MM.1S (cell line): Measurements from ENCODE around the gene FBXW7.

Experiments
- DNase-seq: peaks from one replicate; pipeline ENCODE4 v3.0.0-alpha.2; 2015
- H2AFZ ChIP-seq: fragments of 300-600 bp; sonication (generic); 2 replicates; pipeline ENCODE4 v1.6.0; 2016; ENCODE audit warnings: antibody characterized with exemption, low read length
- H3F3A ChIP-seq: fragments of 300-600 bp; sonication (generic); 2 replicates; pipeline ENCODE4 v1.6.1; 2016; ENCODE audit warnings: mild to moderate bottlenecking, antibody characterized with exemption, low read length, moderate library complexity, mixed read lengths; ENCODE audit not compliant: insufficient read depth
- H3K27ac ChIP-seq: fragments of 300-600 bp; sonication (generic); 2 replicates; pipeline ENCODE4 v1.5.1; 2016; ENCODE audit warnings: mild to moderate bottlenecking, low read length
- H3K27me3 ChIP-seq: fragments of 300-600 bp; sonication (generic); replicated peaks from 2 replicates; pipeline ENCODE4 v1.6.0; 2016; ENCODE audit warnings: low read length; ENCODE audit not compliant: insufficient read depth
- H3K36me3 ChIP-seq: fragments of 300-600 bp; sonication (generic); replicated peaks from 2 replicates; pipeline ENCODE4 v1.6.1; 2016; ENCODE audit warnings: mild to moderate bottlenecking, low read length, mixed read lengths; ENCODE audit not compliant: insufficient read depth
- H3K4me1 ChIP-seq: fragments of 300-600 bp; sonication (generic); 2 replicates; pipeline ENCODE4 v1.6.1; 2016; ENCODE audit warnings: low read length, mixed read lengths
- H3K4me2 ChIP-seq: fragments of 300-600 bp; sonication (generic); 2 replicates; pipeline ENCODE4 v1.6.0; 2016; ENCODE audit warnings: low read depth, low read length
- H3K4me3 ChIP-seq: fragments of 300-600 bp; sonication (generic); 2 replicates; pipeline ENCODE4 v1.5.1; 2016; ENCODE audit warnings: low read length, mixed read lengths
- H3K79me2 ChIP-seq: fragments of 300-600 bp; sonication (generic); 2 replicates; pipeline ENCODE4 v1.6.1; 2016; ENCODE audit warnings: mixed run types, low read length, mixed read lengths
- H3K9ac ChIP-seq: fragments of 300-600 bp; sonication (generic); 2 replicates; pipeline ENCODE4 v1.6.1; 2016; ENCODE audit warnings: low read length, mixed read lengths
- H3K9me2 ChIP-seq: fragments of 300-600 bp; sonication (generic); replicated peaks from 2 replicates; pipeline ENCODE4 v1.6.1; 2016; ENCODE audit warnings: mild to moderate bottlenecking, low read length, mixed read lengths; ENCODE audit not compliant: insufficient read depth
- H3K9me3 ChIP-seq: fragments of 300-600 bp; sonication (generic); replicated peaks from 2 replicates; pipeline ENCODE4 v1.6.1; 2016; ENCODE audit warnings: mild to moderate bottlenecking, low read length, mixed read lengths; ENCODE audit not compliant: insufficient read depth
- H4K20me1 ChIP-seq: fragments of 300-600 bp; sonication (generic); 2 replicates; pipeline ENCODE4 v1.6.1; 2016; ENCODE audit warnings: mild to moderate bottlenecking, low read length, moderate library complexity, mixed read lengths; ENCODE audit not compliant: insufficient read depth
- EZH2 ChIP-seq: fragments of 300-600 bp; sonication (generic); optimal IDR thresholded peaks from 2 replicates; pipeline ENCODE3; 2017; ENCODE audit warnings: low read depth, mild to moderate bottlenecking, antibody characterized with exemption, low read length, mixed read lengths
- EZH2phosphoT487 ChIP-seq: fragments of 300-600 bp; sonication (generic); IDR thresholded peaks from 2 replicates; pipeline ENCODE4 v1.6.1; 2018; ENCODE audit warnings: antibody characterized with exemption, low read length
- TF ChIP-seq, protein P1 (sequence below): fragments of 300-600 bp; sonication (generic); IDR thresholded peaks from 2 replicates; pipeline ENCODE4 v1.5.1; 2016; ENCODE audit warnings: antibody characterized with exemption, low read length, mixed read lengths

The FBXW7 gene

DNA sequence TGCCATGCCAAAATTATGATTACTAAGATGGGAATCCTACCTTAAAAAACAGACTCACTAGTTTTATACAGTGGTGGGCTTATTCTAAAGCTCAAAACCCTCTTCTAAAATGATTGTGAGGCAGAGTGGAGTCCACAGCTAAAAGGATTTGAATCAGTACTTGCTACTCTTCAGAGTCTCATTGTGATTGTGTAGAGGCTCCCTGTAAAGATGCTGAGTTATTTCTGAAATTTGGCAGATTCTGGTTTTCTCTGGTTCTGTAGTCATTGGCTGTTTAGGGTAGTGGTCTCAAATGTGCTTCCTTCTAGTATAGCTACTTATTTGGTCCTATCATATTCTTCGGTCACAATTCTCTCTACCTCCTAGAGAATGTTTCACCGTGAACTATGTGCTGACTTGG is 104.1 kb downstream of the FBXW7 start:
- Histone ChIP-seq H3K4me3 (no peak overlapping the region), H3K36me3 (no peaks in the 10 kb centered on the region), H3K4me2 (no peak overlapping the region), H3K79me2 (peaks cover 80% of the 10 kb centered on the region), H3K9me3 (no peaks in the 10 kb centered on the region), H2AFZ (no peak overlapping the region), H3K27me3 (no peaks in the 10 kb centered on the region), H4K20me1 (no peaks in the 10 kb centered on the region), H3F3A (no peaks in the 10 kb centered on the region), H3K4me1 (no peaks in the 10 kb centered on the region), H3K9me2 (no peaks in the 10 kb centered on the region), H3K27ac (no peak overlapping the region), H3K9ac (no peak overlapping the region)
- TF ChIP-seq, protein P1, sequence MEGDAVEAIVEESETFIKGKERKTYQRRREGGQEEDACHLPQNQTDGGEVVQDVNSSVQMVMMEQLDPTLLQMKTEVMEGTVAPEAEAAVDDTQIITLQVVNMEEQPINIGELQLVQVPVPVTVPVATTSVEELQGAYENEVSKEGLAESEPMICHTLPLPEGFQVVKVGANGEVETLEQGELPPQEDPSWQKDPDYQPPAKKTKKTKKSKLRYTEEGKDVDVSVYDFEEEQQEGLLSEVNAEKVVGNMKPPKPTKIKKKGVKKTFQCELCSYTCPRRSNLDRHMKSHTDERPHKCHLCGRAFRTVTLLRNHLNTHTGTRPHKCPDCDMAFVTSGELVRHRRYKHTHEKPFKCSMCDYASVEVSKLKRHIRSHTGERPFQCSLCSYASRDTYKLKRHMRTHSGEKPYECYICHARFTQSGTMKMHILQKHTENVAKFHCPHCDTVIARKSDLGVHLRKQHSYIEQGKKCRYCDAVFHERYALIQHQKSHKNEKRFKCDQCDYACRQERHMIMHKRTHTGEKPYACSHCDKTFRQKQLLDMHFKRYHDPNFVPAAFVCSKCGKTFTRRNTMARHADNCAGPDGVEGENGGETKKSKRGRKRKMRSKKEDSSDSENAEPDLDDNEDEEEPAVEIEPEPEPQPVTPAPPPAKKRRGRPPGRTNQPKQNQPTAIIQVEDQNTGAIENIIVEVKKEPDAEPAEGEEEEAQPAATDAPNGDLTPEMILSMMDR, result no peak
- TF ChIP-seq EZH2 (no peak), EZH2phosphoT487 (no peak)
- DNase-seq, result no peak

GRCh38 chr4:152431291-152431690 is 104.6 kb downstream of the FBXW7 start:
- TF ChIP-seq EZH2phosphoT487 (no peak), EZH2 (no peak)
- TF ChIP-seq, protein P1, result no peak
- Histone ChIP-seq H3K36me3 (no peaks in the 10 kb centered on the region), H3K79me2 (peaks cover 79% of the 10 kb centered on the region), H3K27ac (no peak overlapping the region), H3F3A (no peaks in the 10 kb centered on the region), H3K9me3 (no peaks in the 10 kb centered on the region), H3K9ac (no peak overlapping the region), H3K4me1 (no peaks in the 10 kb centered on the region), H3K4me3 (no peak overlapping the region), H3K27me3 (no peaks in the 10 kb centered on the region), H3K4me2 (no peak overlapping the region), H2AFZ (no peak overlapping the region), H4K20me1 (no peaks in the 10 kb centered on the region), H3K9me2 (no peaks in the 10 kb centered on the region)
- DNase-seq, result no peak

DNA sequence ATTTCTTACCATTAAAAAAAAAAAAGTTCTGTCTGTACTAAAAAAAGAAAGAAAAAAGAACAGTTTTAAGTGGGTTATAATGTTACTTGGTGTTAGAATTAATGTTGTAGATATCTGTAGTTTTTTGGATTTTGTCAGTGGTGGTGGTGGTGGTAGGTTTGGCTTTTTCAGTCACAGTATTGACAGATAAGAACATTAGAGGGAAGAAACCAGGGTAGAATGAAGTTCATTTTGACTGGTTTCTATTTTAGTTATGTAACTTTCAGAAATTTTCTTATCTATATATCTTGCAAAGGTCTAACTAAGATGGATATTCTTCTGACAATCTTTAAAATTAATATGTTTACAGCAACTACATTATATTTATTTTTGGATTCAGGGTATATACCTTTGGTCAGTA is 105.4 kb downstream of the FBXW7 start:
- H3K27me3 ChIP-seq, result no peaks in the 10 kb centered on the region
- DNase-seq, result no peak
- H3K79me2 ChIP-seq, result peaks cover 79% of the 10 kb centered on the region
- no peak overlapping the region for H3K4me2 ChIP-seq
- H3K4me3 ChIP-seq, result no peak overlapping the region
- no peaks in the 10 kb centered on the region for H3K9me2 ChIP-seq
- no peak overlapping the region for H3K9ac ChIP-seq
- H3K36me3 ChIP-seq, result no peaks in the 10 kb centered on the region
- H3K27ac ChIP-seq, result no peak overlapping the region
- no peak overlapping the region for H2AFZ ChIP-seq
- no peaks in the 10 kb centered on the region for H3K9me3 ChIP-seq
- H3F3A ChIP-seq, result no peaks in the 10 kb centered on the region
- H3K4me1 ChIP-seq, result no peaks in the 10 kb centered on the region
- TF ChIP-seq EZH2 (no peak), EZH2phosphoT487 (no peak)
- TF ChIP-seq, protein P1, result no peak
- no peaks in the 10 kb centered on the region for H4K20me1 ChIP-seq
